Activated CD4-positive, alpha-beta T cell treated with anti-CD3 and anti-CD28 coated beads for 4 hours (primary cell): Measurements from ENCODE around the gene RSBN1.
A peak's percentile ranks its signal among the peaks of the same experiment; 100 is the strongest.
"Not testable (repeated sequence)": the region's sequence is repeated elsewhere in the genome, so short reads cannot be mapped to it uniquely, and the experiment has no call there.

Experiments used
- DNase-seq, 2 donors: peaks; one replicate each; pipeline ENCODE4 v3.0.0-alpha.2; 2020

The RSBN1 gene

GRCh38 chr1:113811888-113812660, at the start of gene RSBN1:
RSBN1 (minus strand) TSS chr1:113812476; CDS start chr1:113812412, 64 bp downstream.
- DNase-seq, result peak; percentile 96

GRCh38 chr1:113861641-113862040, 49.4 kb upstream of the RSBN1 start:
- no peak for DNase-seq

- no peak for DNase-seq
These were observed 48.6 kb upstream of the RSBN1 start for GRCh38 chr1:113860891-113861290.

- DNase-seq, result no peak
These were observed 47.4 kb upstream of the RSBN1 start for GRCh38 chr1:113859478-113860175.

GRCh38 chr1:113858982-113859381, 46.7 kb upstream of the RSBN1 start:
- no peak for DNase-seq

- no peak for DNase-seq
These were observed 46.1 kb upstream of the RSBN1 start for GRCh38 chr1:113858418-113858817.

- no peak for DNase-seq
These were observed 45.5 kb upstream of the RSBN1 start for GRCh38 chr1:113857776-113858175.

- no peak for DNase-seq
These were observed 44.1 kb upstream of the RSBN1 start for GRCh38 chr1:113856401-113856790.

- DNase-seq, result no peak
These were observed 43.5 kb upstream of the RSBN1 start for GRCh38 chr1:113855630-113856400.

GRCh38 chr1:113854234-113854633, 42.0 kb upstream of the RSBN1 start:
- no peak for DNase-seq

GRCh38 chr1:113852694-113853093, 40.4 kb upstream of the RSBN1 start:
- not testable (repeated sequence) for DNase-seq

GRCh38 chr1:113850127-113850796, 38.0 kb upstream of the RSBN1 start:
- DNase-seq, result no peak

- no peak for DNase-seq
These were observed 36.8 kb upstream of the RSBN1 start for GRCh38 chr1:113849072-113849471.

- DNase-seq, result no peak
These were observed 34.2 kb upstream of the RSBN1 start for GRCh38 chr1:113846391-113847035.

GRCh38 chr1:113836534-113836933, 24.3 kb upstream of the RSBN1 start:
- no peak for DNase-seq

- DNase-seq, result peak; percentile 18 to 44
These were observed 23.5 kb upstream of the RSBN1 start for GRCh38 chr1:113835686-113836290.

- DNase-seq, result no peak
These were observed 22.4 kb upstream of the RSBN1 start for GRCh38 chr1:113834716-113835115.

- no peak for DNase-seq
These were observed 17.8 kb upstream of the RSBN1 start for GRCh38 chr1:113830039-113830438.

GRCh38 chr1:113821916-113822315, 9.6 kb upstream of the RSBN1 start:
- no peak for DNase-seq

- no peak for DNase-seq
These were observed 6.3 kb upstream of the RSBN1 start for GRCh38 chr1:113818578-113818977.

- no peak for DNase-seq
These were observed 942 bp upstream of the RSBN1 start for GRCh38 chr1:113813218-113813617.

GRCh38 chr1:113812661-113813135, 422 bp upstream of the RSBN1 start:
- DNase-seq, result peak in 1 of 2 donors; percentile 8
